CD14-positive monocyte (primary cell): ENCODE data around the gene STKLD1. TPM values are rescaled to one million over a fixed set of nuclear protein-coding genes. Genes with fewer than 3 reads are reported as not detected.

Source experiments
- DNase-seq, 3 donors: peaks; one replicate each; pipeline ENCODE4 v3.0.0-alpha.2; 2011 to 2022
- H2AFZ ChIP-seq: 2 replicates; pipeline ENCODE4 v1.6.0; 2012; ENCODE audit warnings: mild to moderate bottlenecking, low read depth, low read length, inconsistent platforms; ENCODE audit not compliant: insufficient read depth, poor library complexity, severe bottlenecking
- H3K27ac ChIP-seq, 2 donors: 1 replicate in 1 of 2; 2 replicates in 1 of 2; pipeline ENCODE4 v1.5.1; 2012 to 2013; ENCODE audit warnings: low read length in 2 of 2, control low read depth in 1 of 2, inconsistent platforms in 1 of 2, low read depth in 1 of 2, mild to moderate bottlenecking in 1 of 2
- H3K27me3 ChIP-seq, 2 donors: one replicate each; pipeline versions ENCODE4 v1.6.0 to v1.6.1; 2011 to 2013; ENCODE audit warnings: low read length in 2 of 2; ENCODE audit not compliant: control insufficient read depth in 2 of 2, insufficient read depth in 2 of 2
- H3K36me3 ChIP-seq, 2 donors: replicated peaks in 1 of 2; 1 replicate in 1 of 2; 2 replicates in 1 of 2; pipeline versions ENCODE4 v1.5.1 to v1.6.1; 2012 to 2013; ENCODE audit warnings: low read length in 2 of 2, control low read depth in 1 of 2, inconsistent platforms in 1 of 2, mild to moderate bottlenecking in 1 of 2; ENCODE audit not compliant: insufficient read depth in 2 of 2, control insufficient read depth in 1 of 2
- H3K4me1 ChIP-seq, 2 donors: 1 replicate in 1 of 2; 2 replicates in 1 of 2; pipeline versions ENCODE4 v1.5.1 to v1.6.1; 2012 to 2013; ENCODE audit warnings: low read length in 2 of 2, control low read depth in 1 of 2, inconsistent platforms in 1 of 2, mild to moderate bottlenecking in 1 of 2, moderate library complexity in 1 of 2; ENCODE audit not compliant: insufficient read depth in 2 of 2, control insufficient read depth in 1 of 2
- H3K4me2 ChIP-seq: replicated peaks from 2 replicates; pipeline ENCODE3; 2012; ENCODE audit warnings: low read length, moderate library complexity, mild to moderate bottlenecking; ENCODE audit not compliant: poor library complexity, severe bottlenecking; ENCODE audit errors: extremely low read depth
- H3K4me3 ChIP-seq, 3 experiments: fragments of 200-600 bp in 1 of 3; sonication (generic) in 1 of 3; replicated peaks in 1 of 3; 1 replicate in 2 of 3; 2 replicates in 1 of 3; pipeline ENCODE4 v1.5.1; 2011 to 2013; ENCODE audit warnings: low read length in 3 of 3, mild to moderate bottlenecking in 3 of 3, control low read depth in 2 of 3, low read depth in 2 of 3, inconsistent platforms in 1 of 3, moderate library complexity in 1 of 3
- H3K79me2 ChIP-seq: 2 replicates; pipeline ENCODE4 v1.6.0; 2012; ENCODE audit warnings: mild to moderate bottlenecking, control low read depth, inconsistent platforms, low read length, moderate library complexity; ENCODE audit not compliant: insufficient read depth
- H3K9ac ChIP-seq: 2 replicates; pipeline ENCODE4 v1.6.0; 2017; ENCODE audit warnings: low read length, mild to moderate bottlenecking; ENCODE audit not compliant: insufficient read depth, poor library complexity, severe bottlenecking
- H3K9me3 ChIP-seq, 2 donors: replicated peaks in 1 of 2; 1 replicate in 1 of 2; 2 replicates in 1 of 2; pipeline versions ENCODE4 v1.5.1 to v1.6.1; 2012 to 2013; ENCODE audit warnings: low read length in 2 of 2, control low read depth in 1 of 2; ENCODE audit not compliant: control insufficient read depth in 1 of 2, insufficient read depth in 1 of 2
- H4K20me1 ChIP-seq: 2 replicates; pipeline ENCODE4 v1.6.0; 2012; ENCODE audit warnings: mild to moderate bottlenecking, low read length, control low read depth, moderate library complexity; ENCODE audit not compliant: insufficient read depth
- H3K27ac Mint-ChIP-seq, 7 donors: one replicate each; pipeline ENCODE4 v1.8.0; 2020; ENCODE audit warnings: mild to moderate bottlenecking in 7 of 7, mixed read lengths in 7 of 7, moderate library complexity in 6 of 7, inconsistent platforms in 2 of 7
- H3K27me3 Mint-ChIP-seq, 3 donors: one replicate each; pipeline ENCODE4 v1.8.0; 2021 to 2022; ENCODE audit warnings: low read depth in 3 of 3, mild to moderate bottlenecking in 3 of 3, mixed read lengths in 3 of 3, moderate library complexity in 3 of 3, inconsistent platforms in 1 of 3
- H3K36me3 Mint-ChIP-seq, 2 donors: one replicate each; pipeline ENCODE4 v1.8.0; 2020; ENCODE audit warnings: mixed read lengths in 2 of 2, inconsistent platforms in 1 of 2, mild to moderate bottlenecking in 1 of 2
- H3K4me1 Mint-ChIP-seq: one replicate; pipeline ENCODE4 v1.8.0; 2020; ENCODE audit warnings: mild to moderate bottlenecking, mixed read lengths
- H3K4me3 Mint-ChIP-seq, 2 donors: one replicate each; pipeline ENCODE4 v1.8.0; 2020; ENCODE audit warnings: mild to moderate bottlenecking in 2 of 2, mixed read lengths in 2 of 2, moderate library complexity in 1 of 2
- H3K9me3 Mint-ChIP-seq, 7 donors: one replicate each; pipeline ENCODE4 v1.8.0; 2020 to 2022; ENCODE audit warnings: mixed read lengths in 7 of 7, mild to moderate bottlenecking in 6 of 7, moderate library complexity in 6 of 7, inconsistent platforms in 2 of 7
- CTCF ChIP-seq: fragments of 200-600 bp; IDR thresholded peaks from one replicate; pipeline ENCODE4 v1.8.0; 2022; ENCODE audit warnings: antibody characterized with exemption, mild to moderate bottlenecking
- WGBS: methylation state at CpG from one replicate; pipeline ENCODE4 v1.1.5; 2013; ENCODE audit warnings: missing lambda C conversion rate; ENCODE audit not compliant: insufficient coverage; 5-methylcytosine and 5-hydroxymethylcytosine counted together
- intact Hi-C, 2 donors: fragments of 100-400 bp; cut with micrococcal nuclease; formaldehyde crosslinking; loops; one replicate each; pipeline versions ENCODE4 v1.15.0 to v1.15.1; 2023
- polyA plus RNA-seq, 3 donors: library from polyadenylated mRNA; depleted of rRNA in 1 of 3; unstranded in 2 of 3; stranded (reverse) in 1 of 3; fragments of 300-500 nt in 2 of 3; fragments of >200 nt in 1 of 3; fragmentation: Illumina TruSeq in 2 of 3; gene quantifications; 1 replicate in 2 of 3; 2 replicates in 1 of 3; pipeline ENCODE4 v1.2.3, GENCODE V29; 2012 to 2021

STKLD1 gene
- polyA plus RNA-seq, 3 donors = 0.27 TPM; not detected in 2

GRCh38 chr9:133353548-133353947 is 22.6 kb upstream of the STKLD1 start:
- peaks cover 0 to 2% (median 0%) of the 10 kb centered on the region in 7 donors for H3K9me3 Mint-ChIP-seq
- H3K4me1 Mint-ChIP-seq = peaks cover 50% of the 10 kb centered on the region
- no peak overlapping the region for H3K4me3 ChIP-seq
- H3K9ac ChIP-seq = no peak overlapping the region
- intact Hi-C loops = no loop called here
- H3K27me3 Mint-ChIP-seq = peaks cover 0 to 2% (median 0%) of the 10 kb centered on the region in 3 donors
- peaks cover 36% of the 10 kb centered on the region for H3K79me2 ChIP-seq
- no peak for TF ChIP-seq CTCF
- peaks cover 49 to 56% of the 10 kb centered on the region in 2 donors for H3K36me3 ChIP-seq
- H3K4me3 Mint-ChIP-seq = no peak overlapping the region
- no peak overlapping the region for H2AFZ ChIP-seq
- no peak for DNase-seq
- H3K27ac ChIP-seq = no peak overlapping the region
- H4K20me1 ChIP-seq = peaks cover 59% of the 10 kb centered on the region
- H3K4me2 ChIP-seq = no peak overlapping the region
- peak overlapping the region in 2 of 7 donors; percentile 29 to 77 for H3K27ac Mint-ChIP-seq
- peaks cover 38 to 49% of the 10 kb centered on the region in 2 donors for H3K4me1 ChIP-seq
- H3K9me3 ChIP-seq = no peaks in the 10 kb centered on the region
- H3K27me3 ChIP-seq = no peaks in the 10 kb centered on the region
- WGBS = no CpG with 5 or more reads among the region's 5 CpGs
- H3K36me3 Mint-ChIP-seq = peaks cover 55 to 60% of the 10 kb centered on the region in 2 donors

DNA sequence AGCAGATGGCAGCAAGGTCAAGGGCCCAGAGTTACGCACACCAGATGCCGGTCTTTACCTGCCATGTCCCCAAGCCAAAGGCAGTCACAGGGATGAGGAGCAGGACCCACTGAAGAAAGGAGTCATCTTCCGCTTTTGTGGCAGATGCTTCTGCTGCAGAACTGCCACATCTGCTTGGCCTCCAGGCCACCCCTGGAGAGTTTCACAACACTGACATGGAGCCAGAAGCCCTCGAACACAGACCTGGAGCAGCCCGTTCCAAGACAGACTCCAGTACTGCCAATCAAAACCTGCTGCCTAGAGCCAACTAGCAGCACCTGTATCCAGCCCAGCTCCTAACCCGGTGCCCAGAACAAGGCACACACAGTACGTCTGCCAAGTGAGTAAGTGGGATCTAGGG is 21.4 kb upstream of the STKLD1 start:
- no peaks in the 10 kb centered on the region for H3K9me3 ChIP-seq
- H3K27ac Mint-ChIP-seq = peak overlapping the region in 3 of 7 donors; percentile 19 to 83 (median 59)
- no peak overlapping the region for H3K4me3 ChIP-seq
- peak overlapping the region in 1 of 2 donors; percentile 4 for H3K27ac ChIP-seq
- peaks cover 58% of the 10 kb centered on the region for H4K20me1 ChIP-seq
- peaks cover 0 to 2% (median 2%) of the 10 kb centered on the region in 3 donors for H3K27me3 Mint-ChIP-seq
- H3K9ac ChIP-seq = no peak overlapping the region
- peaks cover 0 to 2% (median 0%) of the 10 kb centered on the region in 7 donors for H3K9me3 Mint-ChIP-seq
- H3K4me1 ChIP-seq = peaks cover 29 to 37% of the 10 kb centered on the region in 2 donors
- peaks cover 45% of the 10 kb centered on the region for H3K4me1 Mint-ChIP-seq
- 74% methylated on average over 7 of the region's 7 CpGs for WGBS
- no peak overlapping the region for H3K4me2 ChIP-seq
- intact Hi-C loops = no loop called here
- H3K36me3 ChIP-seq = peaks cover 41 to 55% of the 10 kb centered on the region in 2 donors
- H3K27me3 ChIP-seq = no peaks in the 10 kb centered on the region
- DNase-seq = no peak
- TF ChIP-seq CTCF = no peak
- peaks cover 24% of the 10 kb centered on the region for H3K79me2 ChIP-seq
- H3K4me3 Mint-ChIP-seq = no peak overlapping the region
- H2AFZ ChIP-seq = no peak overlapping the region
- H3K36me3 Mint-ChIP-seq = peaks cover 45 to 56% of the 10 kb centered on the region in 2 donors
